ENCODE results near the gene PNPLA1. TPM values are rescaled to one million over a fixed set of nuclear protein-coding genes. Genes with fewer than 3 reads are reported as not detected.

PNPLA1 gene
- total RNA-seq, 4 donors from 2014 or later: 0.59 to 0.64 TPM; not detected in 2

- no peaks in the 10 kb centered on the region for H3K36me3 ChIP-seq
- TF ChIP-seq POLR2A (IDR thresholded peaks at IDR 0.05) (no peak), CTCF (IDR thresholded peaks at IDR 0.05) (no peak)
- no peak overlapping the region for H3K27ac ChIP-seq
- no peaks in the 10 kb centered on the region for H3K9me3 ChIP-seq
- intact Hi-C loops (cut with DNase I): no loop called here
- DNase-seq: no peak
- WGBS, 2 donors: 78 to 79% methylated on average over 2 of the region's 2 CpGs
- H3K4me1 ChIP-seq: no peaks in the 10 kb centered on the region
- peaks cover 0 to 30% (median 0%) of the 10 kb centered on the region in 4 donors for H3K27me3 ChIP-seq
- H3K4me3 ChIP-seq: no peak overlapping the region
Measured at GRCh38 chr6:36277946-36278470, 8.1 kb downstream of the PNPLA1 start.

- DNase-seq: no peak
- Histone ChIP-seq H3K4me1 (no peaks in the 10 kb centered on the region), H3K4me3 (no peak overlapping the region), H3K36me3 (no peaks in the 10 kb centered on the region), H3K27ac (no peak overlapping the region), H3K9me3 (no peaks in the 10 kb centered on the region), H3K27me3 (peaks cover 0 to 53% (median 2%) of the 10 kb centered on the region in 4 donors)
- TF ChIP-seq POLR2A (IDR thresholded peaks at IDR 0.05): no peak
- no peak for TF ChIP-seq CTCF (IDR thresholded peaks at IDR 0.05)
- 67 to 73% methylated on average over 3 of the region's 3 CpGs for WGBS, 2 donors
- intact Hi-C loops (cut with DNase I): no loop called here
Measured at GRCh38 chr6:36280467-36280866, 10.6 kb downstream of the PNPLA1 start.

- WGBS, 2 donors: 72 to 78% methylated on average over 4 of the region's 4 CpGs
- Histone ChIP-seq H3K27me3 (peaks cover 0 to 58% (median 2%) of the 10 kb centered on the region in 4 donors), H3K27ac (no peak overlapping the region), H3K9me3 (no peaks in the 10 kb centered on the region), H3K4me3 (no peak overlapping the region), H3K4me1 (no peaks in the 10 kb centered on the region), H3K36me3 (no peaks in the 10 kb centered on the region)
- intact Hi-C loops (cut with DNase I): no loop called here
- DNase-seq: no peak
- TF ChIP-seq CTCF (IDR thresholded peaks at IDR 0.05) (no peak), POLR2A (IDR thresholded peaks at IDR 0.05) (no peak)
Measured at GRCh38 chr6:36280983-36281382, 11.1 kb downstream of the PNPLA1 start.

DNA sequence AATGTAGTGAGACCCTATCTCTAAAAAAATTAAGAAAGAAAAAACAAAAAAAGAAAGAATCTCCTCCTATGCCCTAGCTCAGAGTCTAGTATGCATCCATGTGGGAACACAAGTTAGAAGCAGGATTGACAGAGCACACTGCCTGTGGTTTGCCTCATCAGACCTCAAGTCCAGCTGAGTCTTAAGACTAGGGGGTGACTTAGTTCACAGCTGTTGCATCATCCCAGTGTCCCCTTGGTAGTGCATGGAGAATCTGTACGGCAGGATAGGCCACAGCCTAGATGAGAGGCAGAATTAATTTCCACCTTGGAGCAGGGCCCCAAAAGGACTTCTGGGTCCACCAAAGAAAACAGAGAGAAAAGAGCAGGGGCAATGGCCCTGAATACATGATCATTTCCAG is 13.7 kb downstream of the PNPLA1 start:
- TF ChIP-seq POLR2A (IDR thresholded peaks at IDR 0.05): no peak
- no peak for TF ChIP-seq CTCF (IDR thresholded peaks at IDR 0.05)
- intact Hi-C loops (cut with DNase I): no loop called here
- peaks cover 0 to 71% (median 2%) of the 10 kb centered on the region in 4 donors for H3K27me3 ChIP-seq
- no peaks in the 10 kb centered on the region for H3K4me1 ChIP-seq
- no peak overlapping the region for H3K4me3 ChIP-seq
- WGBS, 2 donors: 40 to 71% methylated on average over 1 of the region's 1 CpG
- DNase-seq: no peak
- no peaks in the 10 kb centered on the region for H3K9me3 ChIP-seq
- H3K36me3 ChIP-seq: no peaks in the 10 kb centered on the region
- H3K27ac ChIP-seq: no peak overlapping the region

GRCh38 chr6:36284359-36284758 is 14.5 kb downstream of the PNPLA1 start:
- Histone ChIP-seq H3K4me3 (no peak overlapping the region), H3K27ac (no peak overlapping the region), H3K36me3 (no peaks in the 10 kb centered on the region), H3K9me3 (no peaks in the 10 kb centered on the region), H3K27me3 (peaks cover 0 to 63% (median 2%) of the 10 kb centered on the region in 4 donors), H3K4me1 (no peaks in the 10 kb centered on the region)
- intact Hi-C loops (cut with DNase I): no loop called here
- TF ChIP-seq POLR2A (IDR thresholded peaks at IDR 0.05) (no peak), CTCF (IDR thresholded peaks at IDR 0.05) (no peak)
- no peak for DNase-seq
- WGBS, 2 donors: 83 to 91% methylated on average over 1 of the region's 1 CpG

All from esophagus squamous epithelium (tissue), 5 donors.